ENCODE data around the gene SURF1. TPM values are rescaled to one million over a fixed set of nuclear protein-coding genes. Genes with fewer than 3 reads are reported as not detected.

Gene SURF1
- total RNA-seq, 2 donors from 2014 or later = 27.7 to 30.2 TPM

GRCh38 chr9:133369422-133369821 lies 13.1 kb upstream of the SURF1 start:
- intact Hi-C loops (cut with DNase I) = no loop called here
- no peak for DNase-seq (ENCODE audit: low spot score)

DNA sequence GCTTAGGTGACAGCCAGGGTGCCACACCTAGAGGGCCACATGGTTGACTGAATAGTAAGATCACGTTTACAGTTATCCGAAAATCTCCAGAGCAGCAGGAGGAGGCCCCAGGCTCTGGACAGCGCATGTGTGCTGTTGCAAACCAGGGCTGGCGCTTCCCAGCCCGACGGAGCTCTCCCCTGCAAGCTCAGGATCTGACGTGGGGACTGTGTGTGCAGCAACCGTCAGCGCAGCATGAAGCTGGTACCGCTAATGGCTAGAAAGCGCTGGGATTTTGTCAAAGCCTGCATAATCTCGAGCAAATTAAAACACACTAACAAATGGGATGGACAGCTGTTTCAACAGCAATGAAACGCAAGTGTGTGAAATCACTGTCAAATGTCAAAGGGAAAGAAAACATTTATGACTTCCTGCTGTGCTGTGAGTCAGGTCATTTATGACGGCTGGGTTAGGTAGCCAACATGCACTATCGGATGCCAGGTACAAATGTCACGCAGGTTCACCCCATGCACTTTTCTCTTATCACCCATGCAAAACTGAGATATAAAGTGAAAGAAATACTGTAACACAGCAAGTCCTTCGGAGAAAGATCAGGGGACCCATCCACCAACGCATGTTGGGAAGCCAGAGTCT lies 12.1 kb upstream of the SURF1 start:
- intact Hi-C loops (cut with DNase I) = no loop called here

GRCh38 chr9:133367778-133368177 lies 11.5 kb upstream of the SURF1 start:
- no peak for DNase-seq (ENCODE audit: low spot score)
- intact Hi-C loops (cut with DNase I) = no loop called here

More for the DNA sequence above, 12.1 kb upstream of the SURF1 start:
- no peak for DNase-seq (ENCODE audit: low spot score)

GRCh38 chr9:133367221-133367620 lies 10.9 kb upstream of the SURF1 start:
- no peak for DNase-seq (ENCODE audit: low spot score)
- intact Hi-C loops (cut with DNase I) = no loop called here

DNA sequence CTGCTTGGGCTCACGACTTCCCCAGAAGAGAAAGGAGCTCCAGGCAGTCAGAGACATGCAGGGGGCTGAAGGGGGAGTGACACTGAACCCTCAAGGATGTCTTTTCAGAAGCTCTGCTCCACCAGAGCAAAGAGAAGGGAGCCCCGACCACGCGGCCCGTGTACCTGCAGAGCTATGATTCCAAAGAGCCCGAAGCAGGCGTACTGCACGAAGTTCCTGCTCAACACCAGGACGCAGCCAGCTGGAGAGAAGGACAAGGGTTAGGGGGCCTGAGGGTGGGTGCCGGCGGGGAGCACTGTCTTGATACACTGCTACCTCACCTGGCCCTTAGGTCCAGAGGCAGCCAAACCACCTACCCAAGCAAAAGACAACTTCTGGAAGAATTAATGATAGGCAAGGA lies 10.1 kb upstream of the SURF1 start:
- no peak for DNase-seq (ENCODE audit: low spot score)
- intact Hi-C loops (cut with DNase I) = no loop called here

- no peak for DNase-seq (ENCODE audit: low spot score)
- intact Hi-C loops (cut with DNase I) = no loop called here
Observed at GRCh38 chr9:133362359-133363044, 6.2 kb upstream of the SURF1 start.

DNA sequence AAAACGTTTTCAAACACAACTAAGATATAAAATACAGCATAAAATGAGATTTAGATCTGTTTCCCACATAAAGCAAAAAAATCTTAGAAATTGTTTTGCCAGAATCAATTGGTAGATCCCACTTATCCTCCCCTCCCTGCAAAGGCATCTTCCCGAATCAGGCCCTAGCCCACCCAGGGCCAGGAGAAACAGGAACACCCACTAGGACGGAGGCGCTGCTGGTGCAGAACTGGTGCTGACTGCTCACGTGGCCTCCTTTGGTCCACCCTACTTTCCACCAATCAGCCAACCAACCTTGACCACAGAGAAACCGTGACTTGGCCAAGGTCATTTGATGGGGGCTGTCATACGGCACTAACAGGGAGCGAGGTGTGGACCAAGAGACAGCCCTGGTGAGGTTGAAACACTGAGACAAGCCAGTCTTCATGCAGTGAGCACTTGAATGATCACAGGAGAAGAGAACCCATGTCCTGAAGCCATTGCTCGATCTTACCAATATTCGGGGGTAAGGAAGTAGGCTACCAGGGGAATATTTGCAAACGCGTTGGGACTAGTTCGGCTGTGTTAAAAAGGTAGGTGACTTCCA lies 5.3 kb upstream of the SURF1 start:
- intact Hi-C loops (cut with DNase I) = no loop called here
- no peak for DNase-seq (ENCODE audit: low spot score)

DNA sequence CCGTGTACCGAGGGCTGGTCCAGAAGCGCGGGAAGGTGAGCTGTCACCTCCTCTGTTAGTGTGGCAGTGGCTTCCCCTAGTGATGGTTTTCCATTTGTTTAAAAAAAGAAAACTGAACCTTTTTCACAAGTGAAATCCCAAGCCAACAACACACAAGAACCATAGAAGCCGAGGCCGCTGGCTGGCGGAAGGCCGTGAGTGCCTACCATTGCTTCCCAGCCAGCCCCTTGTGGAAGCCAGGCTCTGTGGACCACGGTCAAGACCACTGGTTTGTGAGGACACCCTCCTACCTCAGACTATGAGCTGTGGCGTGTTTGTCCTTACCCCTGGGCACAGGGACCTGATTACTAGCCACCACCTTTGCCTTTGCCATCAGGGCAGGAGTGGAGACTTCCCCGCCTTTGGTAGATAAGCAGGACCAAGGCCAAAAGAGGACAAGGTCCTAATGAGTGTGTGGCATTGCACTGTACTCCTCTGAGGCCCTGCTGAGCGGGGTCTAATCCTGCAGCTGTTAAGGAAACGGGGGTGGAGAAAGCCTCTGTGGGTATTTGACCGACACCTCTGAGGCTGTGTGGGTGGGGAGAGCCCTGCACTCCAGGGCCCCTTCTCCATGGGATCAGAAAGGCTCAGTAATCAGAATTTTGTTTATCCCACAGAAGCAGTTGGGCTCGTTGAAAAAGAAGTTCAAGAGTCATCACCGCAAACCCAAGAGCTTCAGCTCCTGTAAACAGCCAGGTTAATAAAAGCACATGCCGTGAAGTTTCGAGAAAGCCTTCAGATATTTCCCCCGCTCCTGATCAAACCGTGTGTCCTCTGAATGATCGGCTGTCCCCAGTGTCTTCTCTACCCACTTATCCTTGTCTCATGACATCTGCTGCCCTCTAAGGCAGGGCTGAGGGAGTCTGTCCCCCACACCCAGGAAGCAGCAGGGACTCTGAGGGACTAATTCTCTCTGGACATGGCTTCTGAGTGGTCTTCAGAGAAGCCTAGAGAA lies 4.4 kb upstream of the SURF1 start:
- DNase-seq (ENCODE audit: low spot score) = no peak
- intact Hi-C loops (cut with DNase I) = no loop called here

GRCh38 chr9:133359399-133360175 lies 3.3 kb upstream of the SURF1 start:
- intact Hi-C loops (cut with DNase I) = no loop called here
- DNase-seq (ENCODE audit: low spot score) = no peak

DNA sequence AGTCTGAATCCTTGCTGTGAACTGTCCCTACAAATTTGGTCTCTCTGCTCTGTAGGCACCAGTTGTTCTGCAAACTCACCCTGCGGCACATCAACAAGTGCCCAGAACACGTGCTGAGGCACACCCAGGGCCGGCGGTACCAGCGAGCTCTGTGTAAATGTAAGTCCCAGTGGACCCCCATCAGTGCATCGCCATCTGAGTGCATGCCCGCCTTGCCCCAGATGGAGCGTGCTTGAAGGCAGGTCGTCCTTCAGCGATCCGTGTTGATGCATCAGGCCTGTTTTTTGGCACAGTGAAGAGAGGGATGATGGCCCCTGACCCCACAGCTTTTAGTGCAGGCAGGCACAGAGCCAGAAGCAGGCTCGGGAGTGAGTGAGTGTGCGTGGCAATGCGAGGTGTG lies 1.4 kb upstream of the SURF1 start:
- intact Hi-C loops (cut with DNase I) = no loop called here
- no peak for DNase-seq (ENCODE audit: low spot score)

DNA sequence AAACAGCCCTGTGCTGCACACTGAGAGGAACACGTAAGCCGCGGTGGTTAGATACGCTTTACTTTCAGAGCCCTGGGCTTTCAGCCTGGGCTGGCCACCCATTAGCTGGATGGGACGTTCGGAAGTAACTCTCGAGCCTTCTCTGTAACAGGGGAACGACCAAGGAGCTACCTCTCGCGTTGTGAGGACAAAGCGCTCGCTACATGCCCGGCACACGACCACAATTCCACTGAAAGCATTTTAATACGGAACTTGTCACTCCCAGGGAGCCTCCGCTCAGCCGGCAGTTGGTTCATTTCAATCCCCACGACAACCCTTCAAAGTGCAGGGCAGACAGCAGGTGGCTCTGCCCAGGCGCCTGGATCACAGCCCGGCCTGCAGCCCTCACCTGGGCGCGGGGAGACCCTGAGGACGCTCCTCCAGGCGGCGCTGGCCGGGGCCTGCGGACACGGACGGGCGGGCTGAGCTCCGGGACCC lies 368 bp downstream of the SURF1 start:
- DNase-seq (ENCODE audit: low spot score) = peak; percentile 66
- intact Hi-C loops (cut with DNase I) = no loop called here

GRCh38 chr9:133354766-133355165 lies 1.5 kb downstream of the SURF1 start:
- intact Hi-C loops (cut with DNase I) = no loop called here
- DNase-seq (ENCODE audit: low spot score) = no peak

GRCh38 chr9:133353548-133353947 lies 2.7 kb downstream of the SURF1 start:
- intact Hi-C loops (cut with DNase I) = no loop called here

DNA sequence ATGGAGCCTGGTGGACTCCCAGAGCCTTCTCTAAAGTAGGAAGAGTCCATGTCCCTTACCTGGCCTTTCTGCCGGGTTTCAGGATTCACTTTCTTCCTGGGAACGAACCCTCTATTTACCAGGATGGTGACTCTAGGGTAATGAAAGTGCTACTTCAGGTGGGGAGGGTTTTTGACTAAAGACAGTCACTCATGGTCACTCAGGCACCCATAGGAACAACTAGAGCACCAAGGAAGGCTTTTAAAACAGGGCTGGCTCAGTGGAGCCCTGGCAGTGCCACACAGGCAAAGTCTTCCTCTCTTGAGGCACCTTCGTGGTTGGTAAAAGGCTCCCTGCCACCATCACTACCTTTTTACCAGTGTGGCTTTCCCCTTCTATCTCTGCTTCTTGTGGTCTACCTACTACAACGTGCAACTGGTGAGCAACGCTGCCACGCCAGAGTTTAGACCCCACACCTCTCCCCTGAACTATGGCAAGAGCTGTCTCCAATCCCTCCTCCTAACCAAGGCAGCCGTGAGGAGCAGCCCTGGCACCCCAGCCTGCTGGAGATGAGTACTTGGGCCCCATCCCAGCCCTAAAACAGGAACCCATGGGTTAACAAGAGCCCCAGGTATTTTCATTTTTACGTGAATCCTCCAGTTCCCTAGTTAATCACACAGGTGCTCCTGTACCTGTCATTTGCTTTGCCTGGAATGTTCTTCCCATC lies 3.5 kb downstream of the SURF1 start:
- no peak for DNase-seq (ENCODE audit: low spot score)
- intact Hi-C loops (cut with DNase I) = no loop called here

More at GRCh38 chr9:133353548-133353947, 2.7 kb downstream of the SURF1 start:
- DNase-seq (ENCODE audit: low spot score) = no peak

DNA sequence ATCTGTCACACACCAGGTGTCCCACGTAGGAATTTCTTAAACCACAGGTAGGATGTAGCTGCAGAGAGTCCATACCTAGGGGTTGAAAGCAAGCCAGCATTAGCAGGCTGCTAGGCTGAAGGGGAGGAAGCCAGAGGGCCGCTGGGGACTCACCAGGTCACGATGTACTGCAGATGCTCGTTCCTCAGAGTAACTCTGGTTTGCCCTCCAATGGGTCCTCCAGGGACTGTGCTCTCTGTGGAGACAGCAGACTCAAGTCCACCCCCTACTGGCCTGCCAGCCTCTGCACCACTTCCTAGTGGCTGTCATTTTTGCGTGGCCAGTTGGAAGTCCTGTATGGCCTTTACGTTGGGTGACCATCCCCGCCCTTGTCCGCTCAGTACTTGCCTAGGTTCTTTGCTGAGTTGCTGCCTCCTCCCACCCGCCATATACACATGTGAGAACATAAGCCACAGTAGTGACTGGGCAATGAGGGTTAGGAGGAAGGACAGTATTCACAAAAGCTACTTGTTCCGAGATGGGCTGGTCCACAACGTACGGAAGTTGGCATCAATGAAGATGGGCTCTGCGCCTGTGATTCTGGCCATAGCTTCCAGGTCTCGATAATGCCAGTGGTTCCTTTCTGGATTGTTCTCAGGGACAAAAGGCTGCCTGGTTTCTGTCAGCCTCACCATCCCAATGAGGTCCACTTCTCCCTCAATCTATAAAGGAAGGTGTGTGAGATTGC lies 4.2 kb downstream of the SURF1 start:
- DNase-seq (ENCODE audit: low spot score) = no peak
- intact Hi-C loops (cut with DNase I) = no loop called here

DNA sequence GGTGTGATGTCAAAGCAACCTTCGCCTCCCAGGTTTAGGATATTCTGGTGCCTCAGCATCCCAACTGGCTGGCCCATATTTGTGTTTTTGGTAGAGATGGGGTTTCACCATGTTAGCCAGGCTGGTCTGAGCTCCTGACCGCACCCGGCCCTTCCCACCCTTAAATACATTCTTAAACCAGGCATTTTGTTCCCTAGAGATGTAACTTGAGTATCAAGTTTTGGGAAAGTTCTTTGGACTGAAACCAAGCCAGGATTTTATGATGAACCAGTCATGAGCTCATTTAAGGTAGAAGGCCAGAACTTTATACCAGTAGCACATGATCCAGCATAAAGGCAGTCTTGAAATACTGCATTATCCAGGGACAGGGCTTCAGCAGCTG lies 4.8 kb downstream of the SURF1 start:
- intact Hi-C loops (cut with DNase I) = no loop called here
- DNase-seq (ENCODE audit: low spot score) = no peak

- intact Hi-C loops (cut with DNase I) = no loop called here
- DNase-seq (ENCODE audit: low spot score) = no peak
Observed at GRCh38 chr9:133349965-133350616, 6.2 kb downstream of the SURF1 start.

Measured in posterior vena cava (tissue), 2 donors.